Measurements from ENCODE around the gene DLGAP1.

The DLGAP1 gene

GRCh38 chr18:4102901-4103300, 352.2 kb downstream of the DLGAP1 start:
- POLR2A ChIA-PET: no interaction called here
- Histone ChIP-seq H3K9me3 (ENCODE audit: control insufficient read depth, insufficient read depth, low read depth, low read length) (no peaks in the 10 kb centered on the region), H3K36me3 (ENCODE audit: control insufficient read depth in 2 of 2, insufficient read depth in 1 of 2, low read length in 2 of 2) (no peaks in the 10 kb centered on the region), H3K4me3 (ENCODE audit: low read depth, low read length) (no peak overlapping the region), H3K4me1 (ENCODE audit: control insufficient read depth, insufficient read depth, low read length) (no peaks in the 10 kb centered on the region), H3K27ac (ENCODE audit: extremely low read depth, low read depth, low read length) (no peak overlapping the region)
- TF ChIP-seq ZNF354C (tag by site-specific recombination; IDR thresholded peaks at IDR 0.05; ENCODE audit: borderline replicate concordance, low read depth): no peak
- TF ChIP-seq KLF16 (tag by site-specific recombination; IDR thresholded peaks at IDR 0.05): no peak
- TF ChIP-seq ZNF10 (tag by site-specific recombination; IDR thresholded peaks at IDR 0.05): no peak
- no peak for TF ChIP-seq RBAK (tag by site-specific recombination; IDR thresholded peaks at IDR 0.05)
- TF ChIP-seq ZNF155 (tag by site-specific recombination; IDR thresholded peaks at IDR 0.05): no peak
- CTCF ChIA-PET: interaction anchor here (1.2 kb wide), 1 partner anchor 956 kb away, joined by 3 read pairs; no protein-coding TSS in a partner anchor

- Histone ChIP-seq H3K9me3 (ENCODE audit: control insufficient read depth, insufficient read depth, low read depth, low read length) (no peaks in the 10 kb centered on the region), H3K36me3 (ENCODE audit: control insufficient read depth in 2 of 2, insufficient read depth in 1 of 2, low read length in 2 of 2) (no peaks in the 10 kb centered on the region), H3K4me3 (ENCODE audit: low read depth, low read length) (no peak overlapping the region), H3K27ac (ENCODE audit: extremely low read depth, low read depth, low read length) (no peak overlapping the region), H3K4me1 (ENCODE audit: control insufficient read depth, insufficient read depth, low read length) (peaks cover 7% of the 10 kb centered on the region; the same call in 1 of the 2 replicates)
- no peak for TF ChIP-seq ZNF571 (tag by site-specific recombination; IDR thresholded peaks at IDR 0.05)
- TF ChIP-seq ZNF624 (tag by site-specific recombination; IDR thresholded peaks at IDR 0.05): no peak
- TF ChIP-seq MEIS1 (CRISPR knock-in tag; IDR thresholded peaks at IDR 0.05; ENCODE audit: borderline replicate concordance): no peak
- TF ChIP-seq ZNF366 (tag by site-specific recombination; conservative IDR thresholded peaks at IDR 0.05): no peak
- no peak for TF ChIP-seq ZNF473 (tag by site-specific recombination; IDR thresholded peaks at IDR 0.05)
- TF ChIP-seq ZNF677 (tag by site-specific recombination; IDR thresholded peaks at IDR 0.05): no peak
- no peak for TF ChIP-seq SP2 (tag by site-specific recombination; IDR thresholded peaks at IDR 0.05)
- TF ChIP-seq ZSCAN5A (tag by site-specific recombination; IDR thresholded peaks at IDR 0.05): no peak
- no peak for TF ChIP-seq ZNF488 (tag by site-specific recombination; IDR thresholded peaks at IDR 0.05)
- TF ChIP-seq HOXA7 (CRISPR knock-in tag; IDR thresholded peaks at IDR 0.05; ENCODE audit: borderline replicate concordance): no peak
- no peak for TF ChIP-seq ZNF19 (tag by site-specific recombination; IDR thresholded peaks at IDR 0.05; ENCODE audit: low read depth)
- TF ChIP-seq ZNF596 (tag by site-specific recombination; IDR thresholded peaks at IDR 0.05): no peak
- TF ChIP-seq SETDB1 (IDR thresholded peaks at IDR 0.05; ENCODE audit: insufficient read length, low read length): no peak
- no peak for TF ChIP-seq ZNF501 (tag by site-specific recombination; IDR thresholded peaks at IDR 0.05)
- TF ChIP-seq ZNF10 (tag by site-specific recombination; IDR thresholded peaks at IDR 0.05): no peak
- no peak for TF ChIP-seq ZNF654 (tag by site-specific recombination; IDR thresholded peaks at IDR 0.05; ENCODE audit: low read depth)
- ChIA-PET CTCF (interaction anchor here (1.3 kb wide), 2 partner anchors 8 to 329 kb away, joined by 3 to 4 read pairs; no protein-coding TSS in a partner anchor), POLR2A (no interaction called here)
These were observed 354.1 kb downstream of the DLGAP1 start for GRCh38 chr18:4101009-4101408.

- Histone ChIP-seq H3K9me3 (ENCODE audit: control insufficient read depth, insufficient read depth, low read depth, low read length) (no peaks in the 10 kb centered on the region), H3K4me3 (ENCODE audit: low read depth, low read length) (no peak overlapping the region), H3K4me1 (ENCODE audit: control insufficient read depth, insufficient read depth, low read length) (peaks cover 7% of the 10 kb centered on the region; the same call in 1 of the 2 replicates), H3K36me3 (ENCODE audit: control insufficient read depth in 2 of 2, insufficient read depth in 1 of 2, low read length in 2 of 2) (no peaks in the 10 kb centered on the region), H3K27ac (ENCODE audit: extremely low read depth, low read depth, low read length) (no peak overlapping the region)
- POLR2A ChIA-PET: no interaction called here
- CTCF ChIA-PET: interaction anchor here (0.6 to 1.6 kb wide), 3 partner anchors 9 to 12 kb away, joined by 3 to 8 read pairs (median 6); no protein-coding TSS in a partner anchor
- TF ChIP-seq EGR2 (tag by site-specific recombination; IDR thresholded peaks at IDR 0.05; ENCODE audit: low read depth): no peak
- no peak for TF ChIP-seq ZBTB11 (tag by site-specific recombination; conservative IDR thresholded peaks at IDR 0.05; ENCODE audit: low read depth)
These were observed 358.6 kb downstream of the DLGAP1 start for GRCh38 chr18:4096486-4096885.
